HEK293 (cell line): ENCODE measurements around the gene NIT1.

Experiments
- CTCF ChIA-PET: fragments of 350-600 bp; formaldehyde crosslinking; extraction: SDS; loops from one replicate; lab custom pipeline; 2021; ENCODE audit warnings: antibody characterized with exemption; lab: Yijun Ruan, JAX
- POLR2A ChIA-PET: fragments of 300-600 bp; formaldehyde crosslinking; extraction: SDS; loops from one replicate; lab custom pipeline; 2020; ENCODE audit warnings: antibody characterized with exemption, inconsistent platforms; lab: Yijun Ruan, JAX
- H3K27ac ChIP-seq: fragments of 200-500 bp; sonication (Bioruptor generic); 2 replicates; pipeline ENCODE4 v1.5.1; 2014; ENCODE audit warnings: low read depth, low read length, control low read depth, inconsistent platforms; ENCODE audit errors: extremely low read depth
- H3K36me3 ChIP-seq, 2 experiments: fragments of 200-500 bp in 1 of 2; sonication (Bioruptor generic) in 1 of 2; 1 replicate in 1 of 2; 2 replicates in 1 of 2; pipeline ENCODE4 v1.5.1; 2014 to 2017; ENCODE audit warnings: inconsistent platforms in 2 of 2, low read length in 2 of 2; ENCODE audit not compliant: control insufficient read depth in 2 of 2, insufficient read depth in 1 of 2
- H3K4me1 ChIP-seq: fragments of 200-500 bp; sonication (Bioruptor generic); 2 replicates; pipeline ENCODE4 v1.5.1; 2014; ENCODE audit warnings: mild to moderate bottlenecking, low read length, inconsistent platforms; ENCODE audit not compliant: control insufficient read depth, insufficient read depth
- H3K4me3 ChIP-seq: 2 replicates; pipeline ENCODE4 v1.5.1; 2011; ENCODE audit warnings: low read depth, mild to moderate bottlenecking, control low read depth, low read length, moderate library complexity
- H3K9me3 ChIP-seq: fragments of 200-500 bp; sonication (Bioruptor generic); 2 replicates; pipeline ENCODE4 v1.5.1; 2014; ENCODE audit warnings: low read depth, low read length, inconsistent platforms; ENCODE audit not compliant: control insufficient read depth, insufficient read depth
- BCL11B ChIP-seq: fragments of 450-650 bp; formaldehyde crosslinking; IDR thresholded peaks from 2 replicates; pipeline ENCODE4 v1.5.1; 2016; ENCODE audit warnings: low read depth, missing biosample characterization, missing genetic modification characterization
- HOXA7 ChIP-seq: sonication (generic); formaldehyde crosslinking; IDR thresholded peaks from 2 replicates; pipeline ENCODE4 v1.8.1; 2022; ENCODE audit warnings: missing genetic modification reagents, borderline replicate concordance
- KLF1 ChIP-seq: fragments of 450-650 bp; formaldehyde crosslinking; IDR thresholded peaks from 2 replicates; pipeline ENCODE4 v1.5.1; 2016; ENCODE audit warnings: missing biosample characterization, missing genetic modification characterization
- KLF8 ChIP-seq: fragments of 450-650 bp; formaldehyde crosslinking; IDR thresholded peaks from 2 replicates; pipeline ENCODE4 v1.5.1; 2016; ENCODE audit warnings: missing biosample characterization, missing genetic modification characterization
- TRIM28 ChIP-seq: IDR thresholded peaks from 2 replicates; pipeline ENCODE4 v1.6.1; 2011; ENCODE audit warnings: low read length, control low read depth, borderline replicate concordance
- ZBTB21 ChIP-seq: fragments of 450-650 bp; formaldehyde crosslinking; IDR thresholded peaks from 2 replicates; pipeline ENCODE4 v1.5.1; 2017; ENCODE audit warnings: missing biosample characterization, missing genetic modification characterization
- ZFP69B ChIP-seq: fragments of 450-650 bp; formaldehyde crosslinking; IDR thresholded peaks from 2 replicates; pipeline ENCODE4 v1.5.1; 2016; ENCODE audit warnings: missing biosample characterization, missing genetic modification characterization
- ZIC2 ChIP-seq: fragments of 450-650 bp; formaldehyde crosslinking; IDR thresholded peaks from 2 replicates; pipeline ENCODE4 v1.5.1; 2016; ENCODE audit warnings: missing biosample characterization, missing genetic modification characterization
- ZNF138 ChIP-seq: fragments of 450-650 bp; formaldehyde crosslinking; IDR thresholded peaks from 2 replicates; pipeline ENCODE4 v1.5.1; 2016; ENCODE audit warnings: missing biosample characterization, missing genetic modification characterization, borderline replicate concordance
- ZNF146 ChIP-seq: fragments of 450-650 bp; formaldehyde crosslinking; IDR thresholded peaks from 2 replicates; pipeline ENCODE4 v1.5.1; 2016; ENCODE audit warnings: missing biosample characterization, missing genetic modification characterization
- ZNF18 ChIP-seq: fragments of 450-650 bp; formaldehyde crosslinking; IDR thresholded peaks from 2 replicates; pipeline ENCODE4 v1.5.1; 2016; ENCODE audit warnings: missing biosample characterization, missing genetic modification characterization
- ZNF266 ChIP-seq: fragments of 450-650 bp; formaldehyde crosslinking; IDR thresholded peaks from 2 replicates; pipeline ENCODE4 v1.5.1; 2016; ENCODE audit warnings: missing biosample characterization, missing genetic modification characterization, low read depth
- ZNF302 ChIP-seq: fragments of 450-650 bp; formaldehyde crosslinking; IDR thresholded peaks from 2 replicates; pipeline ENCODE4 v1.5.1; 2016; ENCODE audit warnings: missing biosample characterization, missing genetic modification characterization, low read depth
- ZNF391 ChIP-seq: fragments of 450-650 bp; formaldehyde crosslinking; IDR thresholded peaks from 2 replicates; pipeline ENCODE4 v1.5.1; 2016; ENCODE audit warnings: low read depth, missing biosample characterization, missing genetic modification characterization, borderline replicate concordance
- ZNF501 ChIP-seq: fragments of 450-650 bp; formaldehyde crosslinking; IDR thresholded peaks from 2 replicates; pipeline ENCODE4 v1.5.1; 2016; ENCODE audit warnings: missing biosample characterization, missing genetic modification characterization
- ZNF529 ChIP-seq: fragments of 450-650 bp; formaldehyde crosslinking; IDR thresholded peaks from 2 replicates; pipeline ENCODE4 v1.5.1; 2017; ENCODE audit warnings: missing genetic modification characterization, missing biosample characterization; ENCODE audit not compliant: insufficient replicate concordance
- ZNF624 ChIP-seq: fragments of 450-650 bp; formaldehyde crosslinking; IDR thresholded peaks from 2 replicates; pipeline ENCODE4 v1.5.1; 2017; ENCODE audit warnings: missing biosample characterization, missing genetic modification characterization
- ZNF629 ChIP-seq: fragments of 450-650 bp; formaldehyde crosslinking; IDR thresholded peaks from 2 replicates; pipeline ENCODE4 v1.5.1; 2017; ENCODE audit warnings: missing biosample characterization, missing genetic modification characterization
- ZSCAN5A ChIP-seq: fragments of 450-650 bp; formaldehyde crosslinking; IDR thresholded peaks from 2 replicates; pipeline ENCODE4 v1.5.1; 2016; ENCODE audit warnings: missing biosample characterization, missing genetic modification characterization
- TF ChIP-seq, protein P1 (sequence below): fragments of 450-650 bp; formaldehyde crosslinking; IDR thresholded peaks from 2 replicates; pipeline ENCODE4 v1.5.1; 2016; ENCODE audit warnings: missing biosample characterization, missing genetic modification characterization, borderline replicate concordance
- TF ChIP-seq, protein P2 (sequence below): fragments of 450-650 bp; formaldehyde crosslinking; IDR thresholded peaks from 2 replicates; pipeline ENCODE4 v1.5.0; 2017; ENCODE audit warnings: missing biosample characterization, missing genetic modification characterization, borderline replicate concordance
- TF ChIP-seq, protein P3 (sequence below): fragments of 450-650 bp; formaldehyde crosslinking; IDR thresholded peaks from 2 replicates; pipeline ENCODE4 v1.5.1; 2016; ENCODE audit warnings: missing biosample characterization, missing genetic modification characterization

NIT1 gene

GRCh38 chr1:161166669-161167548, 49.0 kb downstream of the NIT1 start (continued):
- TF ChIP-seq, protein P1, sequence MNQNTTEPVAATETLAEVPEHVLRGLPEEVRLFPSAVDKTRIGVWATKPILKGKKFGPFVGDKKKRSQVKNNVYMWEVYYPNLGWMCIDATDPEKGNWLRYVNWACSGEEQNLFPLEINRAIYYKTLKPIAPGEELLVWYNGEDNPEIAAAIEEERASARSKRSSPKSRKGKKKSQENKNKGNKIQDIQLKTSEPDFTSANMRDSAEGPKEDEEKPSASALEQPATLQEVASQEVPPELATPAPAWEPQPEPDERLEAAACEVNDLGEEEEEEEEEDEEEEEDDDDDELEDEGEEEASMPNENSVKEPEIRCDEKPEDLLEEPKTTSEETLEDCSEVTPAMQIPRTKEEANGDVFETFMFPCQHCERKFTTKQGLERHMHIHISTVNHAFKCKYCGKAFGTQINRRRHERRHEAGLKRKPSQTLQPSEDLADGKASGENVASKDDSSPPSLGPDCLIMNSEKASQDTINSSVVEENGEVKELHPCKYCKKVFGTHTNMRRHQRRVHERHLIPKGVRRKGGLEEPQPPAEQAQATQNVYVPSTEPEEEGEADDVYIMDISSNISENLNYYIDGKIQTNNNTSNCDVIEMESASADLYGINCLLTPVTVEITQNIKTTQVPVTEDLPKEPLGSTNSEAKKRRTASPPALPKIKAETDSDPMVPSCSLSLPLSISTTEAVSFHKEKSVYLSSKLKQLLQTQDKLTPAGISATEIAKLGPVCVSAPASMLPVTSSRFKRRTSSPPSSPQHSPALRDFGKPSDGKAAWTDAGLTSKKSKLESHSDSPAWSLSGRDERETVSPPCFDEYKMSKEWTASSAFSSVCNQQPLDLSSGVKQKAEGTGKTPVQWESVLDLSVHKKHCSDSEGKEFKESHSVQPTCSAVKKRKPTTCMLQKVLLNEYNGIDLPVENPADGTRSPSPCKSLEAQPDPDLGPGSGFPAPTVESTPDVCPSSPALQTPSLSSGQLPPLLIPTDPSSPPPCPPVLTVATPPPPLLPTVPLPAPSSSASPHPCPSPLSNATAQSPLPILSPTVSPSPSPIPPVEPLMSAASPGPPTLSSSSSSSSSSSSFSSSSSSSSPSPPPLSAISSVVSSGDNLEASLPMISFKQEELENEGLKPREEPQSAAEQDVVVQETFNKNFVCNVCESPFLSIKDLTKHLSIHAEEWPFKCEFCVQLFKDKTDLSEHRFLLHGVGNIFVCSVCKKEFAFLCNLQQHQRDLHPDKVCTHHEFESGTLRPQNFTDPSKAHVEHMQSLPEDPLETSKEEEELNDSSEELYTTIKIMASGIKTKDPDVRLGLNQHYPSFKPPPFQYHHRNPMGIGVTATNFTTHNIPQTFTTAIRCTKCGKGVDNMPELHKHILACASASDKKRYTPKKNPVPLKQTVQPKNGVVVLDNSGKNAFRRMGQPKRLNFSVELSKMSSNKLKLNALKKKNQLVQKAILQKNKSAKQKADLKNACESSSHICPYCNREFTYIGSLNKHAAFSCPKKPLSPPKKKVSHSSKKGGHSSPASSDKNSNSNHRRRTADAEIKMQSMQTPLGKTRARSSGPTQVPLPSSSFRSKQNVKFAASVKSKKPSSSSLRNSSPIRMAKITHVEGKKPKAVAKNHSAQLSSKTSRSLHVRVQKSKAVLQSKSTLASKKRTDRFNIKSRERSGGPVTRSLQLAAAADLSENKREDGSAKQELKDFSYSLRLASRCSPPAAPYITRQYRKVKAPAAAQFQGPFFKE (tag by site-specific recombination): no peak
- TF ChIP-seq ZFP69B (tag by site-specific recombination) (no peak), ZNF146 (tag by site-specific recombination) (no peak), ZNF501 (tag by site-specific recombination) (no peak), ZNF624 (tag by site-specific recombination) (no peak), ZNF302 (tag by site-specific recombination) (no peak), ZNF266 (tag by site-specific recombination) (no peak), KLF1 (tag by site-specific recombination) (no peak), TRIM28 (no peak), ZIC2 (tag by site-specific recombination) (peak; percentile 60)
- TF ChIP-seq, protein P2, sequence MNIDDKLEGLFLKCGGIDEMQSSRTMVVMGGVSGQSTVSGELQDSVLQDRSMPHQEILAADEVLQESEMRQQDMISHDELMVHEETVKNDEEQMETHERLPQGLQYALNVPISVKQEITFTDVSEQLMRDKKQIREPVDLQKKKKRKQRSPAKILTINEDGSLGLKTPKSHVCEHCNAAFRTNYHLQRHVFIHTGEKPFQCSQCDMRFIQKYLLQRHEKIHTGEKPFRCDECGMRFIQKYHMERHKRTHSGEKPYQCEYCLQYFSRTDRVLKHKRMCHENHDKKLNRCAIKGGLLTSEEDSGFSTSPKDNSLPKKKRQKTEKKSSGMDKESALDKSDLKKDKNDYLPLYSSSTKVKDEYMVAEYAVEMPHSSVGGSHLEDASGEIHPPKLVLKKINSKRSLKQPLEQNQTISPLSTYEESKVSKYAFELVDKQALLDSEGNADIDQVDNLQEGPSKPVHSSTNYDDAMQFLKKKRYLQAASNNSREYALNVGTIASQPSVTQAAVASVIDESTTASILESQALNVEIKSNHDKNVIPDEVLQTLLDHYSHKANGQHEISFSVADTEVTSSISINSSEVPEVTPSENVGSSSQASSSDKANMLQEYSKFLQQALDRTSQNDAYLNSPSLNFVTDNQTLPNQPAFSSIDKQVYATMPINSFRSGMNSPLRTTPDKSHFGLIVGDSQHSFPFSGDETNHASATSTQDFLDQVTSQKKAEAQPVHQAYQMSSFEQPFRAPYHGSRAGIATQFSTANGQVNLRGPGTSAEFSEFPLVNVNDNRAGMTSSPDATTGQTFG (tag by site-specific recombination): no peak

- Histone ChIP-seq H3K4me3 (no peak overlapping the region), H3K27ac (no peak overlapping the region), H3K4me1 (peaks cover 3% of the 10 kb centered on the region; the same call in 1 of the 2 replicates), H3K9me3 (no peaks in the 10 kb centered on the region), H3K36me3 (peaks cover 10 to 73% of the 10 kb centered on the region in 2 experiments; a peak in 2 of 3 replicates)
- CTCF ChIA-PET: interaction anchor here (0.6 to 3.9 kb wide), 5 partner anchors 8 to 488 kb away, joined by 3 to 23 read pairs (median 3); partner anchors contain the start of gene B4GALT3
- POLR2A ChIA-PET: interaction anchor here (0.9 to 4.8 kb wide), 4 partner anchors 16 to 71 kb away, joined by 3 to 53 read pairs (median 14); partner anchors contain the start of genes DEDD, KLHDC9 and UFC1
- TF ChIP-seq HOXA7 (CRISPR knock-in tag): no peak
- TF ChIP-seq KLF8 (tag by site-specific recombination): no peak
- TF ChIP-seq ZNF624 (tag by site-specific recombination): no peak
- TF ChIP-seq ZNF138 (tag by site-specific recombination): no peak
- TF ChIP-seq ZNF529 (tag by site-specific recombination): no peak
- no peak for TF ChIP-seq ZIC2 (tag by site-specific recombination)
- TF ChIP-seq ZBTB21 (tag by site-specific recombination): no peak
- no peak for TF ChIP-seq BCL11B (tag by site-specific recombination)
- no peak for TF ChIP-seq ZSCAN5A (tag by site-specific recombination)
- TF ChIP-seq ZNF391 (tag by site-specific recombination): no peak
- TF ChIP-seq ZNF18 (tag by site-specific recombination): no peak
- TF ChIP-seq, protein P3, sequence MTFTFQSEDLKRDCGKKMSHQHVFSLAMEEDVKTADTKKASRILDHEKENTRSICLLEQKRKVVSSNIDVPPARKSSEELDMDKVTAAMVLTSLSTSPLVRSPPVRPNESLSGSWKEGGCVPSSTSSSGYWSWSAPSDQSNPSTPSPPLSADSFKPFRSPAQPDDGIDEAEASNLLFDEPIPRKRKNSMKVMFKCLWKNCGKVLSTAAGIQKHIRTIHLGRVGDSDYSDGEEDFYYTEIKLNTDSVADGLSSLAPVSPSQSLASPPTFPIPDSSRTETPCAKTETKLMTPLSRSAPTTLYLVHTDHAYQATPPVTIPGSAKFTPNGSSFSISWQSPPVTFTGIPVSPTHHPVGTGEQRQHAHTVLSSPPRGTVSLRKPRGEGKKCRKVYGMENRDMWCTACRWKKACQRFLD (tag by site-specific recombination): no peak
- no peak for TF ChIP-seq ZNF629
These were observed 51.0 kb downstream of the NIT1 start for GRCh38 chr1:161168906-161169305.
